ENCODE results near the gene NFYB.

DNA sequence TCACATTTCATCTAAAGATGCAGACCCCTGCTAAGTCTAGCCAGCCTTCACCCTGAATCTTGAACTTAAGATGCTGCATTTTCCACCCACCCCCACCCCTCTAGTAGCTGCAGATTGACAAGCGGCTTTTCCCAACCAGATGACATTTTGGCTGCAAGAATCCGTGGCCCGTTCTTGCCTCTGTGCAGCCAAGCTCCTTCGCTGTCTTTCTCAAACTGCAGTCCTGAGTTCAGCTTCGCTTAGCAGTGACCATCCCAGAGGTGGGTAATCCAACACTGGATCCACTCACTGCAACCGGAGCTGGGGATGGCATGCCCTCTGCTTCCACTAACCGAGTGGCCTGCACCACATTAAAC is 765 bp upstream of the NFYB start:
- TF ChIP-seq, protein P1, sequence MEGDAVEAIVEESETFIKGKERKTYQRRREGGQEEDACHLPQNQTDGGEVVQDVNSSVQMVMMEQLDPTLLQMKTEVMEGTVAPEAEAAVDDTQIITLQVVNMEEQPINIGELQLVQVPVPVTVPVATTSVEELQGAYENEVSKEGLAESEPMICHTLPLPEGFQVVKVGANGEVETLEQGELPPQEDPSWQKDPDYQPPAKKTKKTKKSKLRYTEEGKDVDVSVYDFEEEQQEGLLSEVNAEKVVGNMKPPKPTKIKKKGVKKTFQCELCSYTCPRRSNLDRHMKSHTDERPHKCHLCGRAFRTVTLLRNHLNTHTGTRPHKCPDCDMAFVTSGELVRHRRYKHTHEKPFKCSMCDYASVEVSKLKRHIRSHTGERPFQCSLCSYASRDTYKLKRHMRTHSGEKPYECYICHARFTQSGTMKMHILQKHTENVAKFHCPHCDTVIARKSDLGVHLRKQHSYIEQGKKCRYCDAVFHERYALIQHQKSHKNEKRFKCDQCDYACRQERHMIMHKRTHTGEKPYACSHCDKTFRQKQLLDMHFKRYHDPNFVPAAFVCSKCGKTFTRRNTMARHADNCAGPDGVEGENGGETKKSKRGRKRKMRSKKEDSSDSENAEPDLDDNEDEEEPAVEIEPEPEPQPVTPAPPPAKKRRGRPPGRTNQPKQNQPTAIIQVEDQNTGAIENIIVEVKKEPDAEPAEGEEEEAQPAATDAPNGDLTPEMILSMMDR (IDR thresholded peaks at IDR 0.05): no peak
- TF ChIP-seq RARB (CRISPR knock-in tag; IDR thresholded peaks at IDR 0.05): no peak
- TF ChIP-seq EP300 (IDR thresholded peaks at IDR 0.05): no peak
- TF ChIP-seq CHD4 (IDR thresholded peaks at IDR 0.05; ENCODE audit: borderline replicate concordance): no peak
- no peak for TF ChIP-seq MYC (IDR thresholded peaks at IDR 0.05; ENCODE audit: borderline replicate concordance, low read length)
- no peak for TF ChIP-seq POLR2A (IDR thresholded peaks at IDR 0.05; ENCODE audit: low read length)
- TF ChIP-seq BHLHE40 (IDR thresholded peaks at IDR 0.05; ENCODE audit: low read depth, low read length): no peak
- TF ChIP-seq, protein P2, sequence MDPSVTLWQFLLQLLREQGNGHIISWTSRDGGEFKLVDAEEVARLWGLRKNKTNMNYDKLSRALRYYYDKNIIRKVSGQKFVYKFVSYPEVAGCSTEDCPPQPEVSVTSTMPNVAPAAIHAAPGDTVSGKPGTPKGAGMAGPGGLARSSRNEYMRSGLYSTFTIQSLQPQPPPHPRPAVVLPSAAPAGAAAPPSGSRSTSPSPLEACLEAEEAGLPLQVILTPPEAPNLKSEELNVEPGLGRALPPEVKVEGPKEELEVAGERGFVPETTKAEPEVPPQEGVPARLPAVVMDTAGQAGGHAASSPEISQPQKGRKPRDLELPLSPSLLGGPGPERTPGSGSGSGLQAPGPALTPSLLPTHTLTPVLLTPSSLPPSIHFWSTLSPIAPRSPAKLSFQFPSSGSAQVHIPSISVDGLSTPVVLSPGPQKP (IDR thresholded peaks at IDR 0.05; ENCODE audit: low read depth, low read length): no peak
- TF ChIP-seq JUNB (IDR thresholded peaks at IDR 0.05): no peak
- TF ChIP-seq RFX5 (IDR thresholded peaks at IDR 0.05): no peak
- TF ChIP-seq PHF8 (IDR thresholded peaks at IDR 0.05; ENCODE audit: borderline replicate concordance, low read depth): no peak
- TF ChIP-seq, protein P3, sequence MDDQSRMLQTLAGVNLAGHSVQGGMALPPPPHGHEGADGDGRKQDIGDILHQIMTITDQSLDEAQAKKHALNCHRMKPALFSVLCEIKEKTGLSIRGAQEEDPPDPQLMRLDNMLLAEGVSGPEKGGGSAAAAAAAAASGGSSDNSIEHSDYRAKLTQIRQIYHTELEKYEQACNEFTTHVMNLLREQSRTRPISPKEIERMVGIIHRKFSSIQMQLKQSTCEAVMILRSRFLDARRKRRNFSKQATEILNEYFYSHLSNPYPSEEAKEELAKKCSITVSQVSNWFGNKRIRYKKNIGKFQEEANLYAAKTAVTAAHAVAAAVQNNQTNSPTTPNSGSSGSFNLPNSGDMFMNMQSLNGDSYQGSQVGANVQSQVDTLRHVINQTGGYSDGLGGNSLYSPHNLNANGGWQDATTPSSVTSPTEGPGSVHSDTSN (IDR thresholded peaks at IDR 0.05): no peak
- TF ChIP-seq, protein P4, sequence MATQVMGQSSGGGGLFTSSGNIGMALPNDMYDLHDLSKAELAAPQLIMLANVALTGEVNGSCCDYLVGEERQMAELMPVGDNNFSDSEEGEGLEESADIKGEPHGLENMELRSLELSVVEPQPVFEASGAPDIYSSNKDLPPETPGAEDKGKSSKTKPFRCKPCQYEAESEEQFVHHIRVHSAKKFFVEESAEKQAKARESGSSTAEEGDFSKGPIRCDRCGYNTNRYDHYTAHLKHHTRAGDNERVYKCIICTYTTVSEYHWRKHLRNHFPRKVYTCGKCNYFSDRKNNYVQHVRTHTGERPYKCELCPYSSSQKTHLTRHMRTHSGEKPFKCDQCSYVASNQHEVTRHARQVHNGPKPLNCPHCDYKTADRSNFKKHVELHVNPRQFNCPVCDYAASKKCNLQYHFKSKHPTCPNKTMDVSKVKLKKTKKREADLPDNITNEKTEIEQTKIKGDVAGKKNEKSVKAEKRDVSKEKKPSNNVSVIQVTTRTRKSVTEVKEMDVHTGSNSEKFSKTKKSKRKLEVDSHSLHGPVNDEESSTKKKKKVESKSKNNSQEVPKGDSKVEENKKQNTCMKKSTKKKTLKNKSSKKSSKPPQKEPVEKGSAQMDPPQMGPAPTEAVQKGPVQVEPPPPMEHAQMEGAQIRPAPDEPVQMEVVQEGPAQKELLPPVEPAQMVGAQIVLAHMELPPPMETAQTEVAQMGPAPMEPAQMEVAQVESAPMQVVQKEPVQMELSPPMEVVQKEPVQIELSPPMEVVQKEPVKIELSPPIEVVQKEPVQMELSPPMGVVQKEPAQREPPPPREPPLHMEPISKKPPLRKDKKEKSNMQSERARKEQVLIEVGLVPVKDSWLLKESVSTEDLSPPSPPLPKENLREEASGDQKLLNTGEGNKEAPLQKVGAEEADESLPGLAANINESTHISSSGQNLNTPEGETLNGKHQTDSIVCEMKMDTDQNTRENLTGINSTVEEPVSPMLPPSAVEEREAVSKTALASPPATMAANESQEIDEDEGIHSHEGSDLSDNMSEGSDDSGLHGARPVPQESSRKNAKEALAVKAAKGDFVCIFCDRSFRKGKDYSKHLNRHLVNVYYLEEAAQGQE (IDR thresholded peaks at IDR 0.05): no peak
- no peak for TF ChIP-seq MAZ (IDR thresholded peaks at IDR 0.05; ENCODE audit: borderline replicate concordance, low read depth, low read length)

Measured in A549 (cell line).